Measurements from ENCODE around the gene LEFTY1. TPM values are rescaled to one million over a fixed set of nuclear protein-coding genes. Genes with fewer than 3 reads are reported as not detected.

Gene LEFTY1
- total RNA-seq, 1 experiment from 2014 or later, result 0.10 TPM

DNA sequence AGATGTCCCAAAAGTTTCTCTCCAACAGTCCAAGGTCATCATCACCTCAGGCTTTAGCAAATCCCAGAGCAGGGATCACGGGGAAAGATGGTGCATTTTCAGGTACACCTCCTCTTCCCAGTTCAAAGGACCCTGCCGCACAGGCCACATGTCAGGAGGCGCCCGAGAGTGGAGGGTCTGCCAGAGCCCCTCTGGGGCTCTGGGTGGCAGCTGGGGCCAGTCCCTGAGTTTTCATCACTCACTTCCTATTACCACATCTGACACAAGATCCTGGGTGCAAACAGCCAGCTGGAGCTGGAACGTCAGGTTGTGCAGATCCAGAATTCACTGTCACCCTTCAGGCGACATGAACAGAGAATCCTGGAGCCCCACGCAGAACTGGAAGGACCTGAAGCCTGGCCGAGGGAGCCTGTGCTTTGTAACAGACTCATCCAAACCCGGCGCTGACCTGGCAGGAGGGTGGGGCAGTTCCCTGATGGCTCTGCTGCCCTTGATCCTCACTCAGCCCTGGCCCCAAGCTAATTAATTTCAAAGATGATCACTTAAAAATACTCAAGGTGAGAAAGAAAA lies 15.6 kb downstream of the LEFTY1 start:
- DNase-seq (ENCODE audit: low read depth), result no peak

DNA sequence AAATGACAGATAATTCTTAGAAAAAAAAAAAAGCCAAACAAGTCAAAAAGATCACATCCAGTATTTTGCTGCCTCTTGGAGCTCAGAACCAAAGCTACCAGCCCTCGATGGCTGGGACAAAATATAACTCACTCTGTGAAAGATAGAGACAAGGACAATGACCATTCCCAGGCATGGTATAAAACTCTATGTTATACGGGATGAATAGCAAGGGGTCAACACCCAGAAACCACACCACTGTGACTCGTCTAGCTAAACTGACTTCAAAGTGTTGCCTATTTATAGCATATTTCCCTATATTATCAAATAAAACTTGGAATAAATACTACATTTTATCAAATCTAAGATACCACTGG lies 16.9 kb downstream of the LEFTY1 start:
- DNase-seq (ENCODE audit: low read depth), result peak; percentile 16

GRCh38 chr1:225871359-225872074 lies 17.4 kb downstream of the LEFTY1 start:
- DNase-seq (ENCODE audit: low read depth), result peak; percentile 14

GRCh38 chr1:225870911-225871310 lies 18.0 kb downstream of the LEFTY1 start:
- DNase-seq (ENCODE audit: low read depth), result no peak

DNA sequence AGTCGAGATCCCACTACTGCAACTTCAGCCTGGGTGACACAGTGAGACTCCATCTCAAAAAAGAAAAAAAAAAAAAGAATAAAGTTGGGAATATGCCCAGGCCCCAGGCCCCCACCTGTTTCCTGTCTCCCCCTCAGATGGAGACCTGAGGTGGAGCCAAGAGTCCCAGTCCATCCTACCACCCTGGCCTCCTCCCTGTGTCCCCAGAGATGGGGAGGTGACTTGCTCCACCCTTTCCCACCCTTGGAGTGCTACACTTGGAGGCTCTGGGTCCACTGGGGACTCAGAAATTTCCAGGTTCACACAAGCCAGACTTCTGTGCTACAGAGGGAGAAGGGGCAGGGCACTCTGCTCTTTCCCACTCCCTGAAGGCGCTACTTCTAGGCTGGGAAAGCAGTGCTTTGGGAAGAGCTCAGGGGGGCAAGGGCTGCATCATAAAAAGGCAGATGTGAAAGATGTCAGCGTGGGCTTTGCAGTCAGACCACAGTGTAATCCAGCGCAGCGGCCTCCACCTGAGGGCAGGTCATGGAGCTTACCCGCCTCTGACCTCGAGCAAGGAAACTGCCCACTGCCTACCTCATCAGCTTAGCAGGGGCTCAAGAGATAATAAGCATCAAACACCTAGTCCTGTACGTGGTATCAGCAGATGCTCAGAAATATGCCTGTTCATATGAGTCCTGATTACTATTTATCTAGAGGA lies 20.2 kb downstream of the LEFTY1 start:
- no peak for DNase-seq (ENCODE audit: low read depth)

GRCh38 chr1:225866981-225867380 lies 22.0 kb downstream of the LEFTY1 start:
- DNase-seq (ENCODE audit: low read depth), result no peak

GRCh38 chr1:225866061-225866837 lies 22.7 kb downstream of the LEFTY1 start:
- peak; percentile 93 for DNase-seq (ENCODE audit: low read depth)

- no peak for DNase-seq (ENCODE audit: low read depth)
These were observed 23.4 kb downstream of the LEFTY1 start for GRCh38 chr1:225865514-225865913.

- peak; percentile 72 for DNase-seq (ENCODE audit: low read depth)
These were observed 25.8 kb downstream of the LEFTY1 start for GRCh38 chr1:225863167-225863566.

DNA sequence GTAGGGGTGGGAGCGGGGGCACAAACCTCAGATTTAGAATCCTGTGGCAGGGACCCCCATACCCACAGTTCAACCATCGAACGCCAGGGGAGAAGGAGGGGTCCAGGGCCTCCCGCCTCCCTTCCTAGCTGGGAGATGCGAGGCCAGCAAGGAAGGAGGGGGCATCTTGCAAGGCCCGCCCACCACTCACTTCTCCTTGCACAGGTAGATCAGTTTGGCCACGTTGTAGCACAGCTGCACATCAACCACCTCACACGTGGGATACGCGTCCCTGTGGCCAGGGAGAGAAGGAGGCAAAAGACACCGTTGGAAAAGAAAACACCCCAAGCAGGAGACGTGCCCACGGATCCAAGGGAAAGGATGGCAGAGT lies 26.4 kb downstream of the LEFTY1 start:
- DNase-seq (ENCODE audit: low read depth), result no peak

DNA sequence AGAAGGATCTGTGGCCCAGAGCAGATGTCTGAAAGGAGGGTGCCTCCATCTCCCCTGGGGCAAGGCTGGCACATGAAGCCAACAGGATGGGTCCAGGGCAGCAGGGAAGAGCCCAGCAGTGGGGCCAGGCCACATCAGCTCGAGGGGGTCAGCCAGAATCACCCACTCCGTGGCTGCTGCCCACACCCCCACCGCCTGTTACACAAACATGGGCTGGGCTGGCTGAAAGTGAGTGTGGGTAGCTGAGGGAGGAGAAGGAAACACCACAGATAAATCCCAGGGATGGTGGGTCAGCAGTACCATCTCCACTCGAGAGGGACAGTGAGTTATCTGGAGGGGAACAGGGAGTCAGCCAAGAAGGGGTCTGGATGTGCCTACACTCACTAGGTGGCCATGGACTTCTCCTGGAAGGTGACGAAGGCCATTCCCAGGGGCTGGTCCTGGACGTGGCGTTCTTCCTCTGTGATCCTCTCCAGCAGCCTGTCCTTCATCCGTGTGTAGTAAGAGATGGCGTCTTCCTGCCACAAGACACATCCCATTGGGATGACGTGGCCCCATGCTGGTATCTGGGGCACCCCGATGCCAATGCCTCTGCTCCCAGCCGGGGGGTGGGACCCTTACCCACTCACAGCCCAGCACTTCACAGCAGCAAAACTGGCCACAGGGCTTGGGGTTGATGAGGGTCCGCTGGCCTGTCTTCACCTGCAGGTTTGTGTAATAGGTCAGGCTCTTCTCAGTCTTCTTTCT lies 26.9 kb downstream of the LEFTY1 start:
- no peak for DNase-seq (ENCODE audit: low read depth)

GRCh38 chr1:225860876-225861441 lies 28.0 kb downstream of the LEFTY1 start:
- no peak for DNase-seq (ENCODE audit: low read depth)

GRCh38 chr1:225860107-225860506 lies 28.8 kb downstream of the LEFTY1 start:
- DNase-seq (ENCODE audit: low read depth), result no peak

- no peak for DNase-seq (ENCODE audit: low read depth)
These were observed 29.8 kb downstream of the LEFTY1 start for GRCh38 chr1:225859151-225859550.

- DNase-seq (ENCODE audit: low read depth), result no peak
These were observed 31.7 kb downstream of the LEFTY1 start for GRCh38 chr1:225857256-225857655.

- DNase-seq (ENCODE audit: low read depth), result no peak
These were observed 33.2 kb downstream of the LEFTY1 start for GRCh38 chr1:225855503-225856300.

DNA sequence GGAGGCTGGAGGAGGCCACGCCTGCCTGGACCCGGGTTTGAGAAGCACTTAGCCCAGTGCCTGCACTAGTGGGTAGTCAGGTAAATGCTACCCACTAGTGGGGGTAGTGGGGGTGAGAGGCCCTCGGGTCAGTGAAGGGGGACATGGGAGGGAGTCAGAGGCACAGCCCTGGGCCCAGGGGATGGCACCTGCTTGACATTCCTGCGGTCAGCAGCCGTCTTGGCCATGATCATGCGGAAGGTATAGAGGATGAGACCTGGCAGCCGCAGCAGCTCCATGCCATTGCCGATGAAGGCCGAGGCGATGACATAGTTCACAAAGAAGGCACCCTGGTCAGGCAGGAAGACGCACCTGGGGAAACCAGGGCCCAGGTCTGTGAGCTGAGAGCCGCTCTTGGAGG lies 35.5 kb downstream of the LEFTY1 start:
- no peak for DNase-seq (ENCODE audit: low read depth)

GRCh38 chr1:225852413-225853124 lies 36.4 kb downstream of the LEFTY1 start:
- DNase-seq (ENCODE audit: low read depth), result no peak

DNA sequence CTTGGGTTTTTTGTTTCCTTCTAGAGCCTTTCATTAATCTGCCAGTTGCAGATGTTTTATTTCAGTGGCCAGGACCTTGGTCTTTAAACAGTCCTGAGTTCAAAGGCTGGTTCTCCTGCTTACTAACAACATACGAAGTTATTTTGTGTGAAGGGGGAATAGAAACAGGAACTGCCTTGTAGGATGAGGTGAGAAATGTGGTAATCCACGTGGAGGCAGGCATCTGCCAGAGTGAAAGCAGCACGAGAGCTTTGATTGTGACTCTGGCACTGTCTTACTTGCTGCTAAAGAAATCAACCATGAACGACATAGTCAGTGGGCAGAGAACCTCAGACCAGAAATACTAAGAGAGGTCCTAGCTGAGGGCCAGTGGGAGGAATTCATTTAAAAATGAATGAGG lies 37.1 kb downstream of the LEFTY1 start:
- no peak for DNase-seq (ENCODE audit: low read depth)

GRCh38 chr1:225850370-225850769 lies 38.6 kb downstream of the LEFTY1 start:
- DNase-seq (ENCODE audit: low read depth), result no peak

Measured in M059J (cell line).